SU-DHL-6 (cell line): ENCODE measurements around the gene AMELY.
"Not testable (repeated sequence)": the region's sequence is repeated elsewhere in the genome, so short reads cannot be mapped to it uniquely, and the experiment has no call there.

ENCODE experiments used
- H2AFZ ChIP-seq: fragments of 200-600 bp; sonication (generic); 2 replicates; pipeline ENCODE4 v1.6.1; 2014; ENCODE audit warnings: low read depth, mild to moderate bottlenecking, moderate library complexity, mixed read lengths, antibody characterized with exemption, low read length; ENCODE audit not compliant: severe bottlenecking
- H3F3A ChIP-seq: fragments of 200-600 bp; shearing (Covaris generic); 2 replicates; pipeline ENCODE4 v1.6.0; 2016; ENCODE audit warnings: antibody characterized with exemption, mild to moderate bottlenecking; ENCODE audit not compliant: insufficient read depth
- H3K27ac ChIP-seq: fragments of 200-600 bp; sonication (generic); 2 replicates; pipeline ENCODE4 v1.5.1; 2016; ENCODE audit warnings: low read depth, mild to moderate bottlenecking, low read length, moderate library complexity, mixed read lengths
- H3K27me3 ChIP-seq: fragments of 200-600 bp; sonication (generic), shearing (Covaris generic); 2 replicates; pipeline ENCODE4 v1.6.0; 2014; ENCODE audit warnings: mild to moderate bottlenecking, low read length
- H3K36me3 ChIP-seq: fragments of 200-600 bp; sonication (generic); 2 replicates; pipeline ENCODE4 v1.6.1; 2014; ENCODE audit warnings: mild to moderate bottlenecking, low read length, mixed read lengths
- H3K4me2 ChIP-seq: fragments of 300-600, 200-600 bp; shearing (Covaris generic), sonication (generic); 2 replicates; pipeline ENCODE4 v1.6.0; 2014; ENCODE audit warnings: low read length, low read depth, mild to moderate bottlenecking; ENCODE audit not compliant: poor library complexity, severe bottlenecking
- H3K4me3 ChIP-seq: fragments of 200-600 bp; sonication (generic); 2 replicates; pipeline ENCODE4 v1.5.1; 2014; ENCODE audit warnings: antibody characterized with exemption, low read length, mild to moderate bottlenecking, mixed read lengths; ENCODE audit not compliant: insufficient read depth, poor library complexity, severe bottlenecking
- H3K79me2 ChIP-seq: fragments of 200-600 bp; sonication (generic); 2 replicates; pipeline ENCODE4 v1.6.1; 2014; ENCODE audit warnings: mild to moderate bottlenecking, low read length, moderate library complexity; ENCODE audit not compliant: insufficient read depth
- H3K9ac ChIP-seq: fragments of 200-600 bp; sonication (generic); 2 replicates; pipeline ENCODE4 v1.7.0; 2014; ENCODE audit warnings: mild to moderate bottlenecking, low read length
- H3K9me2 ChIP-seq: fragments of 200-600 bp; sonication (generic); replicated peaks from 2 replicates; pipeline ENCODE4 v1.6.1; 2014; ENCODE audit warnings: low read length; ENCODE audit not compliant: insufficient read depth
- H3K9me3 ChIP-seq: fragments of 200-600 bp; sonication (generic); 2 replicates; pipeline ENCODE4 v1.6.1; 2014; ENCODE audit warnings: low read length, mixed read lengths; ENCODE audit not compliant: insufficient read depth
- H4K20me1 ChIP-seq: fragments of 200-600 bp; sonication (generic); 2 replicates; pipeline ENCODE4 v1.6.1; 2014; ENCODE audit warnings: low read depth, mild to moderate bottlenecking, antibody characterized with exemption, low read length, moderate library complexity, mixed read lengths
- CTCF ChIP-seq: fragments of 200-600 bp; sonication (generic); IDR thresholded peaks from one replicate; pipeline ENCODE4 v1.5.1; 2017; ENCODE audit warnings: antibody characterized with exemption, mild to moderate bottlenecking, low read length, moderate library complexity; ENCODE audit not compliant: insufficient read depth, poor library complexity, severe bottlenecking
- EZH2phosphoT487 ChIP-seq: fragments of 200-600 bp; sonication (generic), shearing (Covaris generic); conservative IDR thresholded peaks from 2 replicates; pipeline ENCODE4 v1.6.1; 2018; ENCODE audit warnings: mild to moderate bottlenecking, antibody characterized with exemption, low read length, moderate library complexity, mixed read lengths

AMELY gene

DNA sequence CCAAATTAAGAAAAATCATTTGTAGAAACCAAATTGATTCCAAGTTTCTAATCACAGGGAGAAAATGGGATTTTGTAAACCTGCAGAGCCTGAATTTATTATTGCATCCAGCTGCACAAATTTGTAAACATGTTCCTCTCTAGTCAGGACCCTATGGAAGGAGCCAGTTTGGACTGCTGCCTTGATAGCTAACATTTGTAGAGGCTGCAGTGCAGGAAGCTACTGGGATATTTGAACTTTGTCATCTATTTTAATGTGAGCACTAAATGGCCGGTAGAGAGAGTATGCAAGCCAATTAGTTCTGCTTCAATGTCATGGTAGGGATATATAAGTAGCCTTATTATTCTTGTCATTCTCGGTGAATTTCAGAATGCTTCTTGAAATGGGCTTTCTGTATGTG is 62.2 kb downstream of the AMELY start:
- H3K36me3 ChIP-seq: no peaks in the 10 kb centered on the region
- no peak overlapping the region for H3K4me3 ChIP-seq
- H3F3A ChIP-seq: no peaks in the 10 kb centered on the region
- no peak overlapping the region for H3K4me2 ChIP-seq
- no peaks in the 10 kb centered on the region for H3K9me3 ChIP-seq
- H3K9ac ChIP-seq: no peak overlapping the region
- no peaks in the 10 kb centered on the region for H3K27me3 ChIP-seq
- H3K79me2 ChIP-seq: no peaks in the 10 kb centered on the region
- H3K27ac ChIP-seq: no peak overlapping the region
- no peaks in the 10 kb centered on the region for H4K20me1 ChIP-seq
- TF ChIP-seq EZH2phosphoT487 (no peak), CTCF (no peak)
- no peaks in the 10 kb centered on the region for H3K9me2 ChIP-seq
- no peak overlapping the region for H2AFZ ChIP-seq

- H3K27ac ChIP-seq, H3F3A ChIP-seq, H3K9me2 ChIP-seq, H3K9me3 ChIP-seq, H3K4me3 ChIP-seq, H2AFZ ChIP-seq, H3K36me3 ChIP-seq, H4K20me1 ChIP-seq, H3K4me2 ChIP-seq, H3K79me2 ChIP-seq, H3K27me3 ChIP-seq, H3K9ac ChIP-seq: not testable (repeated sequence)
Observed at GRCh38 chrY:6842650-6843049, 68.9 kb downstream of the AMELY start.
